Measurements from ENCODE around the gene RINL.

The RINL gene

DNA sequence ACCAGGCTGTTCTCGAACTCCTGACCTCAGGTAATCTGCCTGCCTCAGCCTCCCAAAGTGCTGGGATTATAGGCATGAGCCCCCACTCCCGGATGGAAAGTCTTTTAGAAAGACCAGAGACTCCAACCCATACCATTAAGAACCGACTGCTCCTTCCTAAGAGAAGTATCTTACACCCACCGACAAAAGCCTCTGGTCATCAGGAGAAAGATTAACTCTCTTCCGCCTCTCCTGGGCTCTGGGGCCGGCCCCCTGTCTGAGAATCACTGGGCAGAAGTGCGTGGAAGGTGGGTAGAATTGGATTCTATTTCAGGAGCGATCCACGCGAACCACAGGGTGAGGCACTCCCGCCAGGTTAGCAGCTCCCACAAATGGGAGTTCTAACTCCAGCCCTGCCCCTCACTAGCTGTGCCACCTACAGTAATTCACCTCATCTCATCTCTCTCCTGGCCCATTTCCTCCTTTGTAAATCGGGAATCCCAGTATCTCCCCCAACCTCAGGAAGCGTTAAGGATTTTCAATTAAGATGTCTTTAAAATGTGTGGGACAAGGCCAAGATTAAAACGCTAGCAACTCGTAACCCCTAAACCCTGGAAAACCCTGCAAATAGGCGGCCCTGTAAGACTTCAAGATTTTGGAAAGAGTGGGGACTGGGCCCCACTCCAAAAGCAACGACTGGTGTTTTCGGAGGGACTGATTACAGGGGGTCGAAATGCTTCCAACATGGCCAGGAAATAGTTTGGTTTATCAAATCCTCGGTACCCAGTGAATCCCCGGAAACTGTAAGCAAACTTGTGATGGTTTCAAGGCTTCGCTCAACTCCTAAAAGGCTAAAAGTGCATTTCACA is 29.6 kb downstream of the RINL start:
- DNase-seq = no peak

DNA sequence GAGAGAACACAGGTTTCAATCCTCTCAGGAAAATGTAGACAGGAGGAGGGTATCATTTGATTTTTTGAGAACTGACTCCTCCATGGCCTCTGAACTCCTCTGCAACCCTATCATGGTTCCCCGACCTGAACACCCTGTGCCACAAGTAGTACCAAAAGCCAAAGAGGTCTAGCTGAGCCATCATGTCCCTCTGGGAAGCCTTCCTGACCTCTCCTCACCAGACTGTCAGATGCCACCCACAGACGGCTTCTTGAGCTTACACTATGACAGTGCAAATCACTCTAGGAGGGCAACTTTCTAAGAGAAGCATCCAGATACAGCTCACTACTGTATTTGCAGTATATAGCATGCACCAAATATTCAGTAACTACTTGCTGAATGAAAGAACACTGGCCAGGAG is 32.0 kb downstream of the RINL start:
- no peak for DNase-seq

DNA sequence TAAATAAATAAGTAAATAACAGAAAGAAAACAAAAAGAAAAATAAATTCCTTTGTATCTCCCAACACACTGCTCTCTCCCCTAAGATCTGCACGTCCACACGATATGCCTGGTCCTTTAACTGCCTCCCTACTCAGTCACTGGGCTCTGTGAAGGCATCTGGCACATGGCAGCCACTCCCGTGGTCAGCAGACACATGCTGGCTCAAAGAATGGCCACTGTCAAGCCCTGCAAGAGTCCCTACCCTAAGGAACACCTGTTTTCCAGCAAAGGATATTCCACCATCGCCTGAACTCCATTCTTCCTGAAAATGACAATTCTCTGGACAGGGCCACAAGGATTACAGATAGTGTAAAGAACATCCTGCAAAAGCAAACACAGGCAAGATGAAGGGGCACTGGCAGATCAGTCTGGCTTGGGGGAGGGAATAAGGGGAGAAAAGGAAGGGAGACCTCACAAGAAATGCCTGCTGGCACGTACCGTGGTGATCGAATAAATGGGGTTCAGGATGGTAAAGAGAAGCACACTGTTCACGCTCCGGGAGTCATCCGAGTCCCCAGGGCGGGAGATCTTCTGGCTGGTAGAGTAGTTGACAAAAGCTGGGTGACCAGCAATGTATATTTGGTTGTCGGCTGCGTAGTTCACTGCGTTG is 32.6 kb downstream of the RINL start:
- no peak for DNase-seq

DNA sequence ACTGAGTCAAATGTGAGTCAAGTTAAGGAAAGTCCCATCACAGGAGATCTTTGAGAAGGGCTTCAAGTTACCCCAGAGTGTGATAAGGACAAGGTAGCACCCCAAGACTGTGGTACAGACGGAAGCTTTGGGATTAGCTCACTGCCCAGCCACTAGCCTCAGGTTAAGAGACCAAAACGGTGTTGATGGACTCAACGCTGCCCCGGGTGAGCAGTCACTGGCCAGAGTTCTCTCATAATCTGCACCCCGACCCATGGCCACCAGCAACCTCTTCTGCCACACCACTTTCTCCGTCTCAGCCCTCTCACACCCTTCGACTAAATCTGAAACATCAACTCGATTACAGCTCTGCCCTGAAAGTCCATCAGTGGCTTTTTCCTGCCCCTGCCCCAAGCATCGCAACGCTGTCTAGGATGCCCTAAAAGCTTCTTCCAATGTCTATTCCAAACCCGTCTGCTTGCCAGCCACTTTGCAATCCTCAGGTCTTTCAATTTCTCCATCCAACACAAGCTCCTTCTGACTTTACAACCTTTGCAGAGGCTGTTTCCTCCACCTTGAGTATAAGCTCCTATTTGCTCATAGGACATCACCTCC is 33.9 kb downstream of the RINL start:
- DNase-seq = no peak

DNA sequence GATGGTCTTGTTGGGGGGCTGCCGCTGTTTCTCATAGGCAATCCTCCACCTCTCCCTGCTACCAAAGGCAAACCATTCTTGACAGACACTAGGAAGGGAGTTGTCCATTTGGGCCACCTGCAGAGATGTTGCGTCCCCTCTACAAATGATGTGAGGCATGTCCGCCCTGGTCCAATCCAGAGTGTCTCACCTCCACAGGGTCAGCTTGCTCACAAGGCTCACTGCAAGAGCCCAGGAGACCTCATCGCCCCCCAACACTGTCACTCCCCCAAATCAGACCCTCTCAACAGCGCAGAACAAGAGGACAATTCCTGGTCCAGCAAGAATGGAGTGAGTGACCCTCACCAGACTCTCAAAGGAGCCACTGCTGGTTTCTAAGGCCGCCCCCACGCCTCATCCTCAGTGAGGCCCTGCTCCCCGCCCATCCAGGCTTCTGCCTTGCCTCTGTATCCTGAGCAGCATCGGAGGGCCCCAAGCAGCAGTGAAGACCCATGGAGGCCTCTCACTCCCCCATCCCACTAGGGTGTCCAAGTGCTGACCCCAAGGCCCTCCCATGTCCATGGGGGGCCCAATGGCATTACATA is 34.8 kb downstream of the RINL start:
- no peak for DNase-seq

DNA sequence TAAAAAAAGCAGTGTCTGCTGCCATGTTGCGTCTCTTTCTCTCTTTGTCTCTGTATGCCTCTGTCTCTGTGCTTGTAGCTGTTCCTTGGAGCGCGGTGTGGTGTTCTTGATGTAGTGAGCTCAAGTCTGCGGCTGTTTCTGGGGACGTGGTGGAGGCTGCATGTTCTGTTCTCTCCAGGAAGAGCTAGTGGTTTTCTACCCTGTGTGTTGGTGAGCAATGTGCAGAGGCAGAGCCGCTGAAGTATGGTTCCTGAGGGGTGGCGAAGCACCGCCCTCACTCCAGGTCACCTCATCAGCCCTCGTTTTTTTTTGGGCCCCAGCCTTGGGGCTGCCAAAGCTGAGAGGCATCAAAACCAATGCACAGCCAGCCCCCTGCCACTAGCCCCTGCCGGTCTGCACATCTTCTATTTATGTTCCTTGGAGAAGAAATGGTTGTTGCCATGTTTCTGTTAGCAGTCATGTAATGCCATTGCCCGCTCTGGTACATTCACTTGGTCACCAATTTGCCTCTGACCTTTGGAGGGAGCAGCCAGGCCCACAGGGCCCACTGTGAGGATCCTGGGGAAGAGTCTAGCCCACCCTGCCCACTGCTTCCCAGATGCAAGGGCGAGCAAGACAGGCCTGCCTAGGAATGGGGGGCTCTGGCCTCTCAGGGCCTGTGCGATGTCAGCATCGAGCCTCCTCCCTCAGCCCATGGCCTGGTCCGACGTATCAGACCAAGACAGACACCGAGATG is 35.5 kb downstream of the RINL start:
- DNase-seq = no peak

DNA sequence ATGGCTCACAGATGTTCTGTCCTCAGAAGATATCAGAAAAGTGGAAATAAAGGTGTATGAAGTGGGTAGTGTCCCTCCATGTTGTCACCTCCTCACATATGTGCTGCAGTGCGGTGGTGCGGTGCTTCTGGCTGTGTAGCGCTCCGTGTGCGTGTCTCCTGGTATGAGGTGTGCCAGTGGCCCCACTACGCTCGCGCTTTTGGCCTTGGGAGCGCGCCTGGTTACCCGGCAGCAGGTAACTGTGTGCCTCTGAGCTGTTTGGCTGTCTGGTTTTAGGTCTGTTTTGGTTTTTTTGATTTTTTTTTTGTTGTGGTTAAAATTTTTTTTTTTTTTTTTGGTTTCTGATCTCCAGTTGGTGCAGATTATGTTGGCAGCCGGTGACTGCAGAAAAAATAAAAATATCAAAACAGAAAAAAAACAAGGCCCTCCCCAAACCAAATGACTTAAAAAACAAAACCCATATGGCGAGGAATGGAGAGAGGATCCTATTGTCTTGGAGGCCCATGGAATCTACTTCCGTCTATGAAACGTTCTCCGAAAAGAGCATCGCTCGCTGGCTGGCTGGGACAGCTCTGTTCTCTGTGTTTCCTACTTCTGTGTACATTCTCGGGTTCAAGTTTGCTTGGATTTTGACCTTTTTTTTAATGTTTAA is 36.2 kb downstream of the RINL start:
- no peak for DNase-seq

DNA sequence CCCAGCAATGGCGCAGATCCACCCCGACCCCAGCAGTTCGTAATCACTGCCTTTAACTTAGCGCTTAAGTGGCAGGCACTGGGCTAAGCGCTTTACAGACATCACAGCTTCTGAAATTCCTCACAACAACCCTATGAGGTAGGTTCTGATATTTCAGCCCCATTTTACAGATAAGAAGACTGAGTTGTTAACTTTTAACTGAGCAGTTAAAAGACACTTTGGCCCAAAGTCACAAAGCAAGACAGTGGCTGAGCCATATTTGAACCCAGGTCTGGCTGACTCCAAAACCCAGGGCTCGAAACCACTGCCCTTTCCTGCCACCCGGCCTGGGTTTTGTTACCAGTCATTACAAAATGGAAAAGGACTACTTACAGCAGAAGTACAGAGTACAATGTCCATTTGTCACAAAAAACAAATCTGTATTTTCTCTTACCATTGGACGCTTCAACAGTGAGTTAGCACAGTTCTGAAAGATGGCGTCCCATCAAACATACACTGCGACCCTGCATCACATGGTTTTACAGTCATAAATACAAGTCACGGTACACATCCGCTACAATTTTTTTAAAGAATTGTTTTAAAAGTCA is 36.8 kb downstream of the RINL start:
- no peak for DNase-seq

DNA sequence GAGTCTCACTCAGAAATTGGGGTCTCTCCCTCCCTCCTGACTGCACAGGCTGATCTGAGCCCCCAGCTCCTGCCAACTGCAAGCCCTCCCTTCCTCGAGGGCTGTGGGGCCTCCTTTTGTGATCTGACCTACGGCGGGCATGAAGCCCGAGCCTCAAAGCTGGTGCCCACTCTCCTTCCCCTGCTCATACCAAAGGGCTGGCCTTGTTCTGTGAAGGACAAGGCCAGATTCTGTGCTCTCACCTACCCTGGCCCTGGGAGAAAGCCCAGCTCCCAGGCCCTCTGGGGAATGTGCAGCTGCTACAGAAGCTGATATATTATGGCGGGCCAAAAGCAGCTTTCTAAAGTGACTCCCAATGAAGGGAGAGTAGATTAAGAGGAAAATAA is 37.5 kb downstream of the RINL start:
- no peak for DNase-seq

DNA sequence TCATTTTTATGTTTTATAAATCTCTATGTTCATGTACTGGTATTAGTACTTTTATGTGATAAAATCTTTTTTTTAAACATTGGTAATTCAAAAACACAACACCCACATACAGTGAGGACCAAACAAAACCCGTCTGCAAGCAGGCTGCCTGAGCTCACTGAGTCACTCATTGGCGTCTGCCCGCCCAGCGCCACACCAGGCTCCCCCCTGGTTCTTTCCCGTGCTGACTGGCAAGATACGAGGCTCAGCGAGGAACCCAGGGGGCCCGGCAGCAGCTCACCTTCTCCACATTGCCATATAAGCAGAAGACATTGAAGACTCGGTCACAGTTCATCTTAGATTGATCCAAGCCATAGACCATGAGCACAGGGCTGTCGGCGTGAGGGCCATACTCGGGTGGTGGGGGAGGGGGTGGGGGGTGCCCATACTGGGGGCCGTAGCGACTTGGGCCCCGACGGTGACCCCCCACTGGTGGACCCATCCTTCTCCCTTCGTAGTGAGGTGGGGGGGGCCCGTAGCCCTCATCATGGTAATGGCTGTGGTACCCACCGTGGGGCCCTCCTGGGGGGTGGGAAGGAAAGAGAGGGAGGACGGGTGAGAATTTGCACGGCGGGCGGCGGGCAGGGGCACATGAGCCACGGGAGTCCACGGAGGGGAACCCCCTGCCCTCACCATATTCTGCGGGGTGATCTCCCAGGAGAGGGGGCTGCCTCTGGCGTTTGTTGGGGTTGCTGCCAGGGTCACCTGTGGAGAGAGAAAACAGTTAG is 38.1 kb downstream of the RINL start:
- no peak for DNase-seq

DNA sequence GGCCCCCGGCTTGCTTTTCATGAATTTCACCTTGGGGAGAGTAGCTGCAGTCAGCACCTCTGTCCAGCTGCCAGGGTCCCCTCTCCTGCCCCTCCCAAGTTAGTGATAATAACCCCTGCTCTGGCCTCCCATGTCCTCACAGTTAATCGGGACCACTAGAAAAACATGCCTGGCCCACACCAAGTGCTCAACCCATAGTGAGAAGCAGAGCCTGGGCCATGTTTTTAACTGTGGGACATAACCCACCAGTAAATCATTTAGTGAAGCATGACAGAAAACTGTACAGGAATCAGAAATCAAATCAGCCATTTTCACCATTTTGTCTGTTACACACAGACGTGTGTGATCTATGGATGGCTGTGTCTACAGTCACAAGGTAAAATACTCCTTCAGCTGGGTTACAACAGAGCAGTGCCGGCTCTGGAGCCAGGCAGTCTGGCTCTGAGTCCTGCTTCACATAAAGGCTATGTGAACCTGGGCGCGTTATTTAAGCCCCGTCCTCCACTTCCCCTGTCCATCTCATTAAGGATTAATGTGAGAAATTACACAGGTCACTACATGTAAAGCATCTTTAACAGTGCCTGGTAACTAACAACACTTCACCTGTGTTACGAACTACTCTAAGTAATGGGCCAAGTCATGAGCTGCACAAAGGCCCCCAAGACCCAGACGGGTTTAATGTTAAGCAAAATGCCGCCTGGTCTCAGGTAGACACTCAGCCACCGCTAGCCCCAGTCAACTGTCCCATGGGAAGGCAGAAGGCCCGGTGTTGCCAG is 38.9 kb downstream of the RINL start:
- no peak for DNase-seq

DNA sequence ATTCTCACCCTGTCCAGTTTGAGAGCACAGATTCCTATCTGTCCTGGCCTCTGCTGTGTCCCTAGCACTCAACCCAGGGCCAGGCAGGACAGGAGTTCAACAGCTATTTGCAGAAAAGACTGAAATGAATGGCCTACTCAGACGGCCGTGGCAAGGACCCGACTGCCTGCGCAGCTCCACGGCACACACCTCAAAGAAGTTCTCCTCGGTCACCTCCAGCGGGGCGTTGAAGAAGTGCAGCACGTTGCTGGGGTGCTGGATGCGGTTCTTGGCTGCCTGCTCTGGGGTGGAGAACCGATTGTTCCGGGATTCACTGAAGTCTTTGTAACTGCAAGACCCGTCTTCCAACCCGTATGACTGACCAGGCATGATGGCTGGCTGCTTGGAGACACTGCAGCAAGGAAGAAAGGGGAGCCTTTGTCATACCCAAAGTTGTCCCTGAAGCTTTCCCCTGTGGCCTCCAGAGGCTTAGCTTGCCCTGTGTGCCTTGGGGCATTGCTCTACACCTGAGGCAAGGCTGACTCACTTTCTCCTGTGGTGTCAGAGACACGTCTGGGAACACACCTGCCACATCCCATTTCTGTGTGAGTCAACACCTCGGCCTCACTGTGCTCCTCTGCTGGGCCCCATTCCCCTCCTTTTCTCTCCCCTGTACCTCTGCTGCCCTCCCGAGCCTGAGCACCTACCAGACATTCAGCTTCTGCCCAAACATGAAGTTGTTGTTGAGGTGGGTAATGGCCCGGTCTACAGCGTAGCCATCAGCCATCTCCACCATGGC is 39.7 kb downstream of the RINL start:
- no peak for DNase-seq

DNA sequence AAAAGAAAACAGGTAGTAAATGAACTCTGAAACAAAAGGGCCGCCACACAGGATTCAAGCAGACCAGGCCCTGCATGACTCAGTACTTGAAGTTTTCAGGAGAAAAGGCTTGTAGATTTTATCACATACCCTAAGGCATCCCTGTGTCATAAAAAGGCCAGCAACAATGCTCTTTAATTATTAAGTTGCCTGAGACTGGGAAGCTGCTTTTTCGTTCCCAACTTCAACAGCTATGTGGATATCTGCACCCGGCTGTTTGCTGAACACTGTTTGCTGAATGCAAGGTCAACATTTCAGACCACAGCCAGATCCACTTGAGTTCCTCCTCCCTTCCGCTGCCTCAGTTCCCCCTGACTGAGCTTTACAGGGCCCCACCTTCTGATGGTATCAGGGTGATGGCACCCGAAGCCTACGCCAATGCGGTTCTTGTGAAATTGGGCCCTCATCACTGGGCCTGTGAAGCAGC is 40.4 kb downstream of the RINL start:
- DNase-seq = no peak

DNA sequence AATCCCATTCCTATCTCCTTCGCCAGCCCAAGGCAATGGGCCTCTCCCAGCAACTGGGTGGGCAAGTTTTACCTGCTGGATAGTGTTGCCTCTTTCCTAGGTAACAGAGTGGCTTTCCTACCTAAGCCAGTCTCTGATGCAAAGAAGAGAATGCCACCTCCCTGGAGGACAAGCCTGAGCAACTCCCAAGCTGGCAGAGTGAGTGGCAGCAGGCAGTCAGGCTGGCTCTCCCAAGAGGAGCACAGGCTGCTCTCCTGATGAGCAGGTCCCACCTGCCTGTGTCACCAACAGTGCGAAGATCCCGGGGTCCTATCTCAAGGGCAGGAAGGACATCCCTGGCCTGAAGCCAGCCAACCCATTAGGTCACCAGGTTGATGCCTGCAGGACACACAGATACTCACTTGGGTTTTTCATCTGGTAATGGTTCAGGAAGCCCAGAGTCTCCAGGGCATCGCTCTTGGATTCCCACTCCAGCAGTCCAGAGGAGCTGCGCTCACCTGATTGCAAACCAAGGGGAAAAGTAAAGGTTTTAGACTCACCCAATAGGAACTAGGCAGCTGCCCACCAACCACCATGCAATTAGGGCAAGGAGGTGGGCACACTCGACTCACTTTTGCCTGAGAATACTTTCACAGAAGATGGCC is 41.0 kb downstream of the RINL start:
- no peak for DNase-seq

DNA sequence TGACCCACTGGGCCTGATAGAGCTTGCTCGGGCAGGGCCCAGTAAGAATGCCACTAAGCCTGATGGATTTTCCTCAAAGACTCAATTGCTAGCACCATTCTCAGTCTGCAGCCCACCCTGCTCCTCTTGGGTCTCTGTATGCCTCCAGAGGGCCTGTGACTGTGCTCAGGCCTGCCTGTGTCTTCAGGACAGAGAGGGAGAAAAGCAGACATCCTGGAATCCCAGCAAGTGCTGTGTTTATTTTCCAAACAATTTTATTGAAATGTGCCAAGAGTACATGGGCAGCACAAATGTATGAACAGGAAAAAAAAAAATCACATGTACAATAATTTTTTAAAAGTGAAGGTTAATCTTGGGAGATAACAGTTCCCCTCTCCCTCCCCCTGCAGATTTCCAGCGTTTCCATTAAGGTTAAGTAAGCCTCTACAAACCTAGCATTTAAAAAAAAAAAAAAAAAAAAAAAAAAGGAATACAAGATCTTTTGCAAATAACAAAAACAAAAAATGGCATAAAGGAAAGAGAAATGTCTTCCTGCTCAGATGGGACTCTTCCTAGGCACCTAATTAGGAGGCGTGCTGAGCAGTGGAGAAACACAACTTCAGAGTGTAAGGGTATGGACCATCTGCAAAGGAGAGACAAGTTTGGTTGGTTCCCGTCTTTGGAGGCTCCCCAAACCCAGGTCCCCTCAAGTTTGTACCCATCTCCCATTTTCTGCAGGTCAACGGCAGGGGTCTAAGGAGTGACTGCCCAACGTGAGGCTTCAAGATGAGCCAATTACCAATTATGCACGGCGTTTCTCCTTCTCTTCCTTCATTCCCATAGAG is 41.7 kb downstream of the RINL start:
- no peak for DNase-seq

DNA sequence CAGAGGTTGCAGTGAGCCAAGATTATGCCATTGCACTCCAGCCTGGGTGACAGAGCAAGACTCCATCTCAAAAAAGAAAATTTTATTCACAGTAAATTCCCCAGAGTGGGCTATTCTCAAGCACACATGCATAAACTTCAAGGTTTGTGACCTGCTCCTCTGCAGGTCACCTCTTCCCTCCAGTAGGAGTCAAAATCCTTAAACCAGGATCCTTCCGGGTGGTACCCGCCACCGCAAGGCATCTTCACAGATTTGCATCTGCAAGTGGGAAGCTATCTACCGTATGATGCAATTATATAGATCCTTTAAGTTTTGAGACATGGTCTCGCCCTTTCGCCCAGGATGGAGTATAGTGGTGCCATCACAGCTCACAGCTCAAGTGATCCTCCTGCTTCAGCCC is 43.5 kb downstream of the RINL start:
- no peak for DNase-seq

DNA sequence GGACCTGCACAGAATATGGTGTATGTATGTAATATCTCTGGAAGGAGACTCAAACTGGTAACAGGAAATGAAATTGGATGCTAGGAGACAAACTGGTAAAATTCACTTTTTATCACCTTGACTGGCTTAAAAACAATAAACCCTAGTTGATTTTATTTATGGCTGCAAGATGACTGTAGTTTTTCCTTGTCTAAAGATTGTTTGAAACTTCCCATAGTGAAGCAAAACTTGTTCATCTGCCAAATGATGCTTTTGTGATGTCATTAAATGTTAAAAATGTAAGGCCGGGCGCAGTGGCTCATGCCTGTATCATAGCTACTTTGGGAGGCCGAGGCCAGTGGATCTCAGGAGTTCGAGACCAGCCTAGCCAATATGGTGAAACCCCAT is 44.0 kb downstream of the RINL start:
- no peak for DNase-seq

DNA sequence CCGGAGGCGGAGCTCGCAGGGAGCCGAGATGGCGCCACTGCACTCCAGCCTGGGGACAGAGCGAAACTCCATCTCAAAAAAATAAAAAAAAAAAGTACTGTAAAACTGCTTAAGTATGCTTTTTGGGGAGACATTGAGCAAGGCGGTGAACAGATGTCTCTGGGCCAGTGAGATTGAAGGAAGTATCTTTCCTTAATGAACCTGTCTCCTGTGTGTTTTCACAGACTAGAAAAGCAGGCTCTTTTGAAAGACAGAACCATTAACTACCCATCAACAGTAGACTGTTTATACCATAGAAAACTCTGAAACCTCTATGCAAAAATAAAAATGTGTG is 45.0 kb downstream of the RINL start:
- DNase-seq = no peak
